Transverse colon (tissue), 4 donors: Measurements from ENCODE around the gene ZC3H7A.
"Not testable (repeated sequence)": the region's sequence is repeated elsewhere in the genome, so short reads cannot be mapped to it uniquely, and the experiment has no call there.

Experiments
- CTCF ChIP-seq, 5 experiments: fragments of 200-600 bp in 3 of 5; fragments of 450-650 bp in 2 of 5; sonication (generic) in 3 of 5; IDR thresholded peaks; 1 replicate in 2 of 5; 2 replicates in 3 of 5; pipeline ENCODE4 v1.5.1; 2016 to 2017; ENCODE audit warnings: antibody characterized with exemption in 5 of 5, inconsistent platforms in 3 of 5, mild to moderate bottlenecking in 2 of 5, moderate library complexity in 1 of 5
- EP300 ChIP-seq: sonication (generic); formaldehyde crosslinking; IDR thresholded peaks from one replicate; pipeline ENCODE4 v1.6.1; 2017; ENCODE audit warnings: antibody characterized with exemption, low read depth
- POLR2A ChIP-seq: fragments of 450-650 bp; IDR thresholded peaks from one replicate; pipeline ENCODE4 v1.6.1; 2016; ENCODE audit warnings: antibody characterized with exemption, mild to moderate bottlenecking, moderate library complexity
- POLR2AphosphoS5 ChIP-seq, 3 donors: sonication (generic); formaldehyde crosslinking; IDR thresholded peaks; one replicate each; pipeline ENCODE4 v1.6.1; 2016; ENCODE audit warnings: antibody characterized with exemption in 3 of 3

GRCh38 chr16:11818970-11819369 lies 21.9 kb upstream of the ZC3H7A start:
- not testable (repeated sequence) for TF ChIP-seq CTCF (IDR thresholded peaks at IDR 0.05); POLR2A; POLR2AphosphoS5 (IDR thresholded peaks at IDR 0.05); EP300
